ENCODE data around the gene AQP7. TPM values are rescaled to one million over a fixed set of nuclear protein-coding genes. Genes with fewer than 3 reads are reported as not detected.
"Not testable (repeated sequence)": the region's sequence is repeated elsewhere in the genome, so short reads cannot be mapped to it uniquely, and the experiment has no call there.

AQP7 gene
- total and polyA plus RNA-seq, 2 donors (not counting 1 experiment from before 2014, with no cell fraction given), result not detected

DNA sequence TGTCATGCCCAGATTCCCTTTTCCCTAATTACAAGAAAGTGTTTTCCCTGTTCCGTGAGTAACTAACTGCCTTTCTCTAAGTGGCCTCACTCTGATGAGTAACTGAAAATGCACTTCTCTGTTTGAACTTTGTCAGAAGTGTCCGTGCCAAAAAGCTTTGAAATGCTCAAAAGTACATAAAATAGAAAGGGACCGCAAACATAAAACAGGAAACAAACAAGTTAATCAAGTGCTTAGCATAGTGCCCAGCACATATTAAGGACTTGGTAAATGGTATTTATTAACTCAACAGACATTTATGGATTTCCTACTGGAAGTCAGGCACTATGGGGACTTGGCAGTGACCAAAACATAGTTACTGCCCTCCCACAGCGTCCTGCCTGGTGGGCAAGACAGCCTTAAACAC lies 22.8 kb upstream of the AQP7 start:
- Mint-ChIP-seq H3K27ac (no peak overlapping the region), H3K9me3 (ENCODE audit: insufficient read depth) (no peaks in the 10 kb centered on the region), H3K4me1 (no peaks in the 10 kb centered on the region), H3K27me3 (no peaks in the 10 kb centered on the region), H3K4me3 (no peak overlapping the region)
- H3K4me3 ChIP-seq (ENCODE audit: control extremely low read depth in 1 of 5, extremely low read depth in 1 of 5, insufficient read depth in 1 of 5, low read depth in 2 of 5, low read length in 4 of 5), result no peak overlapping the region
- no peaks in the 10 kb centered on the region for H3K27me3 ChIP-seq (replicated peaks in 1 of 4; ENCODE audit: control extremely low read depth in 1 of 4, control insufficient read depth in 3 of 4, insufficient read depth in 4 of 4, low read length in 3 of 4)
- no peak overlapping the region for H2AFZ ChIP-seq (ENCODE audit: insufficient read depth, low read depth, low read length, poor library complexity, severe bottlenecking)
- CTCF ChIA-PET, result interaction anchor here (0.6 kb wide), 1 partner anchor 406 kb away, joined by 3 read pairs; no protein-coding TSS in a partner anchor
- H3K27ac ChIP-seq (ENCODE audit: low read length in 2 of 2), result no peak overlapping the region
- H3K9me3 ChIP-seq (ENCODE audit: control extremely low read depth in 1 of 3, control insufficient read depth in 2 of 3, insufficient read depth in 1 of 3, low read length in 2 of 3), result no peaks in the 10 kb centered on the region
- no peak overlapping the region for H3K4me2 ChIP-seq (replicated peaks; ENCODE audit: low read depth, low read length, poor library complexity, severe bottlenecking)
- H3K79me2 ChIP-seq (ENCODE audit: control insufficient read depth, insufficient read depth, low read length), result no peaks in the 10 kb centered on the region
- H4K20me1 ChIP-seq (ENCODE audit: control insufficient read depth, insufficient read depth, low read length, poor library complexity, severe bottlenecking), result no peaks in the 10 kb centered on the region
- intact Hi-C loops (cut with micrococcal nuclease), result no loop called here
- WGBS (ENCODE audit: insufficient coverage), result no CpG with 5 or more reads among the region's 4 CpGs
- no peaks in the 10 kb centered on the region for H3K4me1 ChIP-seq (ENCODE audit: control insufficient read depth in 2 of 2, insufficient read depth in 2 of 2, low read length in 2 of 2)
- no peaks in the 10 kb centered on the region for H3K36me3 ChIP-seq (replicated peaks in 1 of 2; ENCODE audit: control extremely low read depth in 1 of 2, control insufficient read depth in 1 of 2, extremely low read depth in 1 of 2, insufficient read depth in 2 of 2, low read length in 1 of 2)
- DNase-seq, result no peak
- POLR2A ChIA-PET, result no interaction called here
- no peak for ATAC-seq (ENCODE audit: low read depth)
- H3K9ac ChIP-seq (ENCODE audit: low read length), result no peak overlapping the region
- no peak for TF ChIP-seq EZH2 (IDR thresholded peaks at IDR 0.05; ENCODE audit: borderline replicate concordance, insufficient read depth, low read depth, low read length, poor library complexity, severe bottlenecking)
- no peak for TF ChIP-seq CTCF (IDR thresholded peaks at IDR 0.05)

GRCh38 chr9:33424492-33424891 lies 22.1 kb upstream of the AQP7 start:
- H3K36me3 ChIP-seq (replicated peaks in 1 of 2; ENCODE audit: control extremely low read depth in 1 of 2, control insufficient read depth in 1 of 2, extremely low read depth in 1 of 2, insufficient read depth in 2 of 2, low read length in 1 of 2); H3K4me1 ChIP-seq (ENCODE audit: control insufficient read depth in 2 of 2, insufficient read depth in 2 of 2, low read length in 2 of 2); H3K27ac ChIP-seq (ENCODE audit: low read length in 2 of 2); H3K27me3 ChIP-seq (replicated peaks in 1 of 4; ENCODE audit: control extremely low read depth in 1 of 4, control insufficient read depth in 3 of 4, insufficient read depth in 4 of 4, low read length in 3 of 4); H3K4me3 Mint-ChIP-seq; H3K9ac ChIP-seq (ENCODE audit: low read length); intact Hi-C loops (cut with micrococcal nuclease); POLR2A ChIA-PET; H2AFZ ChIP-seq (ENCODE audit: insufficient read depth, low read depth, low read length, poor library complexity, severe bottlenecking); H3K79me2 ChIP-seq (ENCODE audit: control insufficient read depth, insufficient read depth, low read length); H3K9me3 Mint-ChIP-seq (ENCODE audit: insufficient read depth); CTCF ChIA-PET; H3K4me2 ChIP-seq (replicated peaks; ENCODE audit: low read depth, low read length, poor library complexity, severe bottlenecking); H4K20me1 ChIP-seq (ENCODE audit: control insufficient read depth, insufficient read depth, low read length, poor library complexity, severe bottlenecking); H3K27me3 Mint-ChIP-seq; ATAC-seq (ENCODE audit: low read depth); H3K4me3 ChIP-seq (ENCODE audit: control extremely low read depth in 1 of 5, extremely low read depth in 1 of 5, insufficient read depth in 1 of 5, low read depth in 2 of 5, low read length in 4 of 5); DNase-seq; H3K4me1 Mint-ChIP-seq; H3K9me3 ChIP-seq (ENCODE audit: control extremely low read depth in 1 of 3, control insufficient read depth in 2 of 3, insufficient read depth in 1 of 3, low read length in 2 of 3); H3K27ac Mint-ChIP-seq: not testable (repeated sequence)
- WGBS (ENCODE audit: insufficient coverage), result no CpG with 5 or more reads among the region's 6 CpGs

GRCh38 chr9:33424043-33424442 lies 21.7 kb upstream of the AQP7 start:
- H3K27me3 Mint-ChIP-seq; H3K27me3 ChIP-seq (replicated peaks in 1 of 4; ENCODE audit: control extremely low read depth in 1 of 4, control insufficient read depth in 3 of 4, insufficient read depth in 4 of 4, low read length in 3 of 4); H4K20me1 ChIP-seq (ENCODE audit: control insufficient read depth, insufficient read depth, low read length, poor library complexity, severe bottlenecking); H3K4me2 ChIP-seq (replicated peaks; ENCODE audit: low read depth, low read length, poor library complexity, severe bottlenecking); H3K9ac ChIP-seq (ENCODE audit: low read length); H3K79me2 ChIP-seq (ENCODE audit: control insufficient read depth, insufficient read depth, low read length); ATAC-seq (ENCODE audit: low read depth); H3K4me3 ChIP-seq (ENCODE audit: control extremely low read depth in 1 of 5, extremely low read depth in 1 of 5, insufficient read depth in 1 of 5, low read depth in 2 of 5, low read length in 4 of 5); CTCF ChIA-PET; POLR2A ChIA-PET; H3K4me1 Mint-ChIP-seq; H3K27ac ChIP-seq (ENCODE audit: low read length in 2 of 2); H3K9me3 Mint-ChIP-seq (ENCODE audit: insufficient read depth); H3K9me3 ChIP-seq (ENCODE audit: control extremely low read depth in 1 of 3, control insufficient read depth in 2 of 3, insufficient read depth in 1 of 3, low read length in 2 of 3); H3K4me3 Mint-ChIP-seq; intact Hi-C loops (cut with micrococcal nuclease); H2AFZ ChIP-seq (ENCODE audit: insufficient read depth, low read depth, low read length, poor library complexity, severe bottlenecking); H3K4me1 ChIP-seq (ENCODE audit: control insufficient read depth in 2 of 2, insufficient read depth in 2 of 2, low read length in 2 of 2); DNase-seq; H3K27ac Mint-ChIP-seq; H3K36me3 ChIP-seq (replicated peaks in 1 of 2; ENCODE audit: control extremely low read depth in 1 of 2, control insufficient read depth in 1 of 2, extremely low read depth in 1 of 2, insufficient read depth in 2 of 2, low read length in 1 of 2): not testable (repeated sequence)
- WGBS (ENCODE audit: insufficient coverage), result no CpG with 5 or more reads among the region's 7 CpGs

Measured in B cell (primary cell).